MCF 10A (cell line): ENCODE results near the gene YEATS2. TPM values are rescaled to one million over a fixed set of nuclear protein-coding genes. Genes with fewer than 3 reads are reported as not detected.

Experiments used
- BruUV-seq: library from RNA; stranded (reverse); fragments of 400-500 nt; replicated peaks from 2 replicates; lab custom pipeline; 2021; lab: Mats Ljungman, UMichigan
- CTCF ChIA-PET: fragments of 300-600 bp; sonication (Branson Sonifier 250); formaldehyde crosslinking; extraction: SDS; loops from one replicate; lab custom pipeline; 2021; ENCODE audit warnings: antibody characterized with exemption, inconsistent platforms; lab: Yijun Ruan, JAX
- POLR2A ChIA-PET: fragments of 300-600, 350-650 bp; sonication (Branson Sonifier 250); formaldehyde crosslinking; extraction: SDS; loops from one replicate; lab custom pipeline; 2020; ENCODE audit warnings: antibody characterized with exemption, inconsistent platforms; lab: Yijun Ruan, JAX
- DNase-seq: peaks from one replicate; pipeline ENCODE4 v3.0.0-alpha.2; 2018; ENCODE audit not compliant: unreplicated experiment
- H3K27ac Mint-ChIP-seq: one replicate; pipeline ENCODE4 v1.8.0; 2022; ENCODE audit warnings: mild to moderate bottlenecking, low read depth, mixed read lengths; ENCODE audit not compliant: unreplicated experiment
- H3K27me3 Mint-ChIP-seq: one replicate; pipeline ENCODE4 v1.8.0; 2022; ENCODE audit warnings: mixed read lengths; ENCODE audit not compliant: insufficient read depth, unreplicated experiment
- H3K36me3 Mint-ChIP-seq: one replicate; pipeline ENCODE4 v1.8.0; 2022; ENCODE audit warnings: mild to moderate bottlenecking, moderate library complexity, mixed read lengths; ENCODE audit not compliant: insufficient read depth, unreplicated experiment
- H3K4me1 Mint-ChIP-seq: one replicate; pipeline ENCODE4 v1.8.0; 2022; ENCODE audit warnings: mixed read lengths; ENCODE audit not compliant: insufficient read depth, unreplicated experiment
- H3K4me3 Mint-ChIP-seq: one replicate; pipeline ENCODE4 v1.8.0; 2022; ENCODE audit warnings: mild to moderate bottlenecking, moderate library complexity, mixed read lengths; ENCODE audit not compliant: unreplicated experiment
- H3K9me3 Mint-ChIP-seq: one replicate; pipeline ENCODE4 v1.8.0; 2022; ENCODE audit warnings: mixed read lengths; ENCODE audit not compliant: unreplicated experiment
- intact Hi-C: fragments of 100-400 bp; cut with micrococcal nuclease; formaldehyde crosslinking; loops from 2 replicates; pipeline ENCODE4 v1.14.1; 2022
- total RNA-seq: library from RNA; stranded (reverse); gene quantifications from 2 replicates; pipeline ENCODE4 v1.2.3, GENCODE V29; 2022
- TF ChIP-seq, protein P1 (sequence below): fragments of 200-600 bp; IDR thresholded peaks from one replicate; pipeline ENCODE4 v1.8.0; 2022; ENCODE audit warnings: antibody characterized with exemption, mild to moderate bottlenecking; ENCODE audit not compliant: unreplicated experiment

YEATS2 gene
- total RNA-seq, 1 experiment from 2014 or later = 29.4 TPM

DNA sequence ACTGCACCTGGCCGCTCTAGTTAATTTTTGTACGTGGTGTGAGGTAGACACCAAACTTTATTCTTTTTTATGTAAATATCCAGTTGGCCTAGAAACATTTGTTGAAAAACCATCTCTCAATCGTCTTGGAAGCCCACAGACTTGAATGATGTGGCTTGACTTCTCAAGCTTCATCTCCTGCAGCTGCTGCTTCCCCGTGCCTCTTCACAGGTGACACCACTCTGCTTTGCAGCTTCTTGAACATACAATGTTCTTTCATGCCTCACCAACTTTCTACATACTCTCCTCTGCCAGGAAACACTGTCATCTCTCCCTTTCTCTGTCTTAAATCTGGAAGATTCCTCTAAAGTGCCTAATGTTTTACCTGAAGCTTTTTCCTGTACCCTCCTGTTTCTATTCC lies 92.2 kb downstream of the YEATS2 start:
- Mint-ChIP-seq H3K4me1 (no peaks in the 10 kb centered on the region), H3K9me3 (no peaks in the 10 kb centered on the region), H3K4me3 (no peak overlapping the region), H3K27me3 (no peaks in the 10 kb centered on the region), H3K36me3 (peaks cover 92% of the 10 kb centered on the region), H3K27ac (peak overlapping the region; percentile 16)
- TF ChIP-seq, protein P1, sequence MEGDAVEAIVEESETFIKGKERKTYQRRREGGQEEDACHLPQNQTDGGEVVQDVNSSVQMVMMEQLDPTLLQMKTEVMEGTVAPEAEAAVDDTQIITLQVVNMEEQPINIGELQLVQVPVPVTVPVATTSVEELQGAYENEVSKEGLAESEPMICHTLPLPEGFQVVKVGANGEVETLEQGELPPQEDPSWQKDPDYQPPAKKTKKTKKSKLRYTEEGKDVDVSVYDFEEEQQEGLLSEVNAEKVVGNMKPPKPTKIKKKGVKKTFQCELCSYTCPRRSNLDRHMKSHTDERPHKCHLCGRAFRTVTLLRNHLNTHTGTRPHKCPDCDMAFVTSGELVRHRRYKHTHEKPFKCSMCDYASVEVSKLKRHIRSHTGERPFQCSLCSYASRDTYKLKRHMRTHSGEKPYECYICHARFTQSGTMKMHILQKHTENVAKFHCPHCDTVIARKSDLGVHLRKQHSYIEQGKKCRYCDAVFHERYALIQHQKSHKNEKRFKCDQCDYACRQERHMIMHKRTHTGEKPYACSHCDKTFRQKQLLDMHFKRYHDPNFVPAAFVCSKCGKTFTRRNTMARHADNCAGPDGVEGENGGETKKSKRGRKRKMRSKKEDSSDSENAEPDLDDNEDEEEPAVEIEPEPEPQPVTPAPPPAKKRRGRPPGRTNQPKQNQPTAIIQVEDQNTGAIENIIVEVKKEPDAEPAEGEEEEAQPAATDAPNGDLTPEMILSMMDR = no peak
- DNase-seq = no peak
- BruUV-seq = no TSS peak
- ChIA-PET CTCF (no interaction called here), POLR2A (no interaction called here)
- intact Hi-C loops = no loop called here

- no peaks in the 10 kb centered on the region for H3K27me3 Mint-ChIP-seq
- H3K36me3 Mint-ChIP-seq = peaks cover 89% of the 10 kb centered on the region
- H3K9me3 Mint-ChIP-seq = no peaks in the 10 kb centered on the region
- ChIA-PET POLR2A (interaction anchor here (0.6 kb wide), 1 partner anchor 22 kb away, joined by 3 read pairs; no protein-coding TSS in a partner anchor), CTCF (no interaction called here)
- no peak overlapping the region for H3K27ac Mint-ChIP-seq
- H3K4me3 Mint-ChIP-seq = no peak overlapping the region
- intact Hi-C loops = no loop called here
- TF ChIP-seq, protein P1 = no peak
- no peaks in the 10 kb centered on the region for H3K4me1 Mint-ChIP-seq
- BruUV-seq = no TSS peak
- DNase-seq = no peak
Measured at GRCh38 chr3:183790700-183791099, 93.1 kb downstream of the YEATS2 start.

DNA sequence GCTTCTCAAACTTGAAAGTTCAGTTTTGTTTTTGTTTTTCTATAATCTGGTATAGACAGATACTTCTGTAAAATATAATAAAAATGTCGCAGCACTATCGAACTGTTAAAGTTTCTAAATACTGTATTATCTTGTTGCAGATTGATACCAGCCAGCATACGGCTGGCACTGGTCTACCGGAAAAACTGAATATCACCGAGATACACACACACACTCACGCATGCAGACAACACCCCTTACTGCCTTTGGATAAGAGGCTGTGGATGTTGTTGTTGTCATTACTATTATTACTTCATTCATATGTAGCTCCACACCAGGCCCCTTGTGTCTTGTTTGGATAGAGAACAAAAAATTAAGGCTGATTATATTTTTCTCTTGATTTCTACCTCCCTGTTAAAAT lies 95.4 kb downstream of the YEATS2 start:
- Mint-ChIP-seq H3K27ac (no peak overlapping the region), H3K4me1 (no peaks in the 10 kb centered on the region), H3K9me3 (no peaks in the 10 kb centered on the region), H3K36me3 (peaks cover 80% of the 10 kb centered on the region), H3K4me3 (no peak overlapping the region), H3K27me3 (no peaks in the 10 kb centered on the region)
- intact Hi-C loops = no loop called here
- BruUV-seq = no TSS peak
- ChIA-PET POLR2A (interaction anchor here (1.7 kb wide), 1 partner anchor 11 kb away, joined by 4 read pairs; no protein-coding TSS in a partner anchor), CTCF (no interaction called here)
- no peak for DNase-seq
- TF ChIP-seq, protein P1 = no peak

DNA sequence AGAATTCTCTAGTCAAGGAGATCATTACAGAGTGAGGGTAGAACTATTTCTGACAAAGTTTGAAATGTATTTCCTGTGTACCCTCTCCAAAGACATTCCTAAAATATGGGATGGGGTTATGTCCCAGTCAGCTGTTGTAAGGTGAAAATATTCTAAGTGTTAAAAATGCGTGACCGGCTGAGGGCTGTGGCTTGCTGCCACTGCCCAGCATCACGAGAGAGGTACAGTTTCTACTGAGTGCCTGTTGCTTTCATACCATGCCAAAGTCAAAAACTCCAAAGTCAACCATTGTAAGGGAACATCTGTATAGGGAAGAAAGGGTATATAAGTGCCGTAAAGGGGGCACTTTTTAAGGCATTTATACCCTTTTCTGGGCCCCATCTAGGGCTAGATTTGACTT lies 96.9 kb downstream of the YEATS2 start:
- Mint-ChIP-seq H3K36me3 (peaks cover 80% of the 10 kb centered on the region), H3K9me3 (no peaks in the 10 kb centered on the region), H3K27me3 (no peaks in the 10 kb centered on the region), H3K4me3 (no peak overlapping the region), H3K4me1 (no peaks in the 10 kb centered on the region), H3K27ac (no peak overlapping the region)
- no TSS peak for BruUV-seq
- intact Hi-C loops = no loop called here
- no peak for DNase-seq
- ChIA-PET POLR2A (no interaction called here), CTCF (no interaction called here)
- TF ChIP-seq, protein P1 = no peak
